GM19099 (cell line): ENCODE data around the gene MED10.

Experiments used
- POLR2A ChIP-seq: IDR thresholded peaks from 3 replicates; pipeline ENCODE4 v1.6.1; 2011; ENCODE audit warnings: low read depth; ENCODE audit not compliant: insufficient read length; ENCODE audit errors: extremely low read depth

The MED10 gene

DNA sequence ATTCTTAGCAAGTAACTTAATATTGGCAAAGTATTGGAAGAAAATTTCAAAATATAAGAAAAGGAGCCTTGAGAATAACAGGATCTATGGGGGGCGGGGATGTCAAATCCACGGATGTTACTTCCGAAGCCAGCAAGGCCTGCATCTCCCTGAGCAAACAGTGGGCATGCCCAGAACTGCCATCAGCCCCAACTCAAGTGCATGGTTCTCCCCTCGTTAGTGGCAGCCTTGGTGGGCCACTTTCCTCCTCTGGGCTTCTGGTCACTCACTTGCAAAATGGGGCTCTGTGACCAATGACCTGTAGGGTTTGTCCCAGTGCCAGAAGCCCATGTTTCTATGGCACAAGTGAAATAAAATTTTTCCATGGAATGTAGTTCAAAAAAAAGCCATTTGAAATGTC is 27.2 kb upstream of the MED10 start:
- TF ChIP-seq POLR2A = no peak

DNA sequence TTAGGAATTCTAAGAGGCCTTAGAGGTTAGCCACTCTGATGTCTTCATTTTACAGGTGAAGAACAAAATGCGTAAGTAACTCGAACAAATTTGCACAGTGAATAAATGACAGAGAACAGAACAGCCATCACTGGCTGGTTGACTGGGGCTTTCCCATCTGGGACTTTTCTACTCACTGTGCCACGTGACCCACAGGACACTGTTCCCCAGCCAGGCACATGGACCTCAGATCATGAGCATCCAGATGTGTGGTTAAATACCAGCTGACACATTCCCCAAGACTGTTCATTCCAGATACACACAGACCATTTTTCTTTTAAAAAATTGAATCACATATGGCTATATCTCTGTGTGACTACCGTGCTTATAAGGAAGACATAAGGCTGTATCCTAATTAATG is 25.8 kb upstream of the MED10 start:
- no peak for TF ChIP-seq POLR2A

DNA sequence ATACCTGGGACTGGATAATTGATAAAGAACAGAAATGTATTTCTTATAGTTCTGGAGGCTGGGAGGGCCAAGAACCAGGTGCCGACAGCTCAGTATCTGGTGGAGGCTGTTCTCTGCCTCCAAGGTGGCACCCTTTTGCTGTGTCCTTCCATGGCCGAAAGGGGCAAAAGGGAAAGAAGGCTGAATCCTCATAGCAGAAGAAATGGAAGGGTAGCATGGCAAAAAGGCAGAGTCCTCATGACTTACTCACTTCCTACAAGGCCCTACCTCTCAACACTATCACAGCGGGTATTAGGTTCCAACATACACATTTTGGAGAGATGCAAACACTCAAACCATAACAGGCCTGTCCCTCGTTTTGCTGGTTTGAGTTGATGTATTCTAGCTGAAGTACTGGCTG is 25.1 kb upstream of the MED10 start:
- TF ChIP-seq POLR2A = no peak

DNA sequence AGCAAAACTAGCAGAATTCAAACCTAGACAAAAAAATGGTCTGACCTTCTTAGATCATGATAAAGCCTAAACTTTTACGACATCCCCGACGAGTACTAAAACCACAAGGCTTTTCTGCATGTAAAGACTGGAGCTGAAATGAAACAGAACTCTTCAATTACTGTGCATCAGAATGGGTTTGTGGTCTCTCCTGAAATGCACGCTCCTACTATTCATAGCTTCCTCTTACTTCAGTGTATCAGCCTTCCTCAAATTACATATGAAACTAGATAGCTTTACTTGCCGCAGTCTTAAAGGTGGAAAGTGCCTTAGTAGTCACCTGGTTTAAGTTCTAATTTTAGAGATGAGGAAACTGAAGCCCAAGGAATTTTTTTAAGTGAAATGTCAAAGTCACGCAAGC is 24.6 kb upstream of the MED10 start:
- no peak for TF ChIP-seq POLR2A

DNA sequence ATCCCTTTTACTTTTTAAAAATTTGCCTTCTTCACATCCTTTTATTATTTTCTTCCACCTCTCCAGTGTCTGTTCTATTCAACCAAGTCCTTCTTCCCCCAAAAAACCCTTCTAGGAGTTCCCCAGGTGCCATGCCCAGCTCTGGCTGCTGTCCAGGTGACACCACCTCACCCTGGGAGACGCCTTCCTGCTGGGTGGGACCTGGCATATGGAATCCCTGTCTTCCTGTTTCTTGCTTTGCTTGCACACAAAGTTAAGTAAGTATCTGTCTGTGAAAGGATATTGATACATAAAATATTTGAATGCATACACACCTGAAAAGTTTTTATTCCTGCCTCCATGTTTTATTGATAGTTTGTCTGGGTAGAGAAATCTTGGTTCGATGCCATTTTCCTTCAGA is 23.1 kb upstream of the MED10 start:
- TF ChIP-seq POLR2A = no peak

DNA sequence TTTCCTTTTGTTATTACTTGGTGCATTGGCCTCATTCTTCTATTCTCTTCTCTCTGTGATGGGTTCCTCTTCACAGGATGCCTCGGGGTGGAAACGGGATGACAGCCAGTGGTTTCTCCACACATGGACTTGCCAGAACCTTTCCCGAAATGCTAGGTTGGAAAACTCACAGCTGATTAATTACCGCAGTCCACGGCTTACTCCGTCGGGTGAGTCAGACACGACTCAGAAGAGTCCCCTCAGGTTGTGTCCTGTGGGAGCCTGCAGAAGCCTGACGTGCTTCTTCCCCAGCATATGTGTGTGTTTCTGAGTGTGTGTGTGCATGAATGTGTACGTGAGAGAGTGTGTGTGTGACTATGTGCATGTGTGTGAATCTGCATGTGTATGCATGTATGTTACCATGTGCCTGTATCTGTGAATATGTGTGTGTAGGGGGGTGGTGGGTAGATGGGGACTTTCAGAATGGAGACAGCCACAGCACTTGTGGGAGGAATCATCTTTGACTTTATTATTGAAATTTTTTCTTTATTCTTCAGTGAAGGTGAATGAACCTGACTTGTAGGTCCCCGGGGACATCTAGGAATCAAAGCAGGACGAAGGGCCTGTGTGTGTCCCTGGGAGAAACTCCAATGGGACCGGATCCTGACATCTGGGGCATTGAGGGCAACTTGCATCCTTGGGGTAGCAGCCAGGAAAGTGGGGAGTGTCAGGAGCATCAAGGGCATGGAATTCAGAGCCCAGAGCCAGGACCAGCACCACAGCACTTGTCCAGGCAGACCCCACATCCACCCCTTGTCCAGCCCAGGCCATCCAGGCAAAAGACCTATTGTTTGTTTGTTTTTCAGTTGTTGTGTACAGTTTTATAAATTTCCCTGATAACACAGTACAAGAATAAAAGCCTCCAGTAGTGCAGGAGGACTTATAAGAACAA is 21.9 kb upstream of the MED10 start:
- TF ChIP-seq POLR2A = no peak

DNA sequence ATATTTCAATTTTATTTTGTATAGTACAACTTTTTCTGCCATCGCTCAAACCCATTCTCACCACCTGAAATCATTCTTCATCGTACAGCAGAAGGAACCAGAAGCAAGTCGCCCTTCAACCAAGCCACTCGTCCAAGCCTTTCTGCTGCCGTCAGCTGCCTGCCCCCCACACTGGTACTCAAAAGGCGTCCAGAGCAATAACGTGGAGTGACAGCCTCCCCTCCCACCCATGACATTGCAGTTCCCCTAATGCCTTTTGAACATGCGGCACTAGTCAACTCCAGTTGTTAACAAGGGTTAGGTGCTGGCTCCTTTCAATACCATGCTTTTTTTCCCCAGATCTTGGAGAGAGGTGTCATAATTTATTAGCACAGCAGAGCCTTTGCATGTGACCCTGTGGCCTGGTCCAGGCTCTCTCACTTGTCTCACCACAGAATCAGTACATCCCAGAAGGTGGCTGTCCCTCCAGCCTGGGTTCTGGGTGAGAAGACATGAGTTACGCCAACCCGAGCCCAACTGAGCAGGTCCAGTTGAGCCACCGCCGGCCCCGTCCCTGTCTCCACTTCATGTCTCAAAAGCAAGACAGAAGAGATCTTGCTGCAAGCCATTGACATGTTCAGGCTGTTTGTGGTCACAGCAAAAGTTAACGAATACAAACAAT is 20.4 kb upstream of the MED10 start:
- TF ChIP-seq POLR2A = no peak

DNA sequence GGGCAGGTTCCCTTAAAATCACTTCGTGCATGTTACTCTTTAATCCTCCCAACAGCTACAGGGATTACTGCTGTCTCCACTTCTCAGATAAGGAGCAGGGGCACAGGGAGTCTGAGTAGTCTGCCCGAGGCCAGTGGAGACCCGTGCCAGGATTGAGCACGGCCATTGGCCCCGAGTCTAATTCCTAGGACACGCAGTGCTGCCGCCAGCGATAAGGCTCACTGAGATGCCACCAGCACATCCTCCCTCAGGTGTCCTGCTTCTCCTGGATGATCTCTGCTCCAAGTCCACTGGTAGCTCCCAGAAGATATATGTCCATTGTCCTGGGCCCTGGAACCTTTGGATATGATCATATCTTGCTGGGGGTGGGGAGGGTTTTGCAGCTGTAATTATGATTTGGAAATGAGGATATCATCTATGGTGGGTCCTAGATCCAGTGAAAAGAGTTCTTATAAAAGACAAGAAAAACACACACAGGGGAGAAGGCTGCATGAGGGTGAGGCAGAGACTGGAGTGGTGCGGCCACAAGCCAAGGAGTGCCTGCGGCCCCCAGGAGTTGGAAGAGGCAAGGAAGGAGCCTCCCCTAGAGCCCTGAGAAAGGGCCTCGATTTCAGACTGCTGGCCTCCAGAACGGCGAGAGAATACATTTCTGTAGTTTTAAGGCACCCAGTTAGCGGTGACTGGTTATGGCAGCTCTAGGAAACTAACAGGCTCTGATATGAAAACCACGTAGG is 19.4 kb upstream of the MED10 start:
- no peak for TF ChIP-seq POLR2A

DNA sequence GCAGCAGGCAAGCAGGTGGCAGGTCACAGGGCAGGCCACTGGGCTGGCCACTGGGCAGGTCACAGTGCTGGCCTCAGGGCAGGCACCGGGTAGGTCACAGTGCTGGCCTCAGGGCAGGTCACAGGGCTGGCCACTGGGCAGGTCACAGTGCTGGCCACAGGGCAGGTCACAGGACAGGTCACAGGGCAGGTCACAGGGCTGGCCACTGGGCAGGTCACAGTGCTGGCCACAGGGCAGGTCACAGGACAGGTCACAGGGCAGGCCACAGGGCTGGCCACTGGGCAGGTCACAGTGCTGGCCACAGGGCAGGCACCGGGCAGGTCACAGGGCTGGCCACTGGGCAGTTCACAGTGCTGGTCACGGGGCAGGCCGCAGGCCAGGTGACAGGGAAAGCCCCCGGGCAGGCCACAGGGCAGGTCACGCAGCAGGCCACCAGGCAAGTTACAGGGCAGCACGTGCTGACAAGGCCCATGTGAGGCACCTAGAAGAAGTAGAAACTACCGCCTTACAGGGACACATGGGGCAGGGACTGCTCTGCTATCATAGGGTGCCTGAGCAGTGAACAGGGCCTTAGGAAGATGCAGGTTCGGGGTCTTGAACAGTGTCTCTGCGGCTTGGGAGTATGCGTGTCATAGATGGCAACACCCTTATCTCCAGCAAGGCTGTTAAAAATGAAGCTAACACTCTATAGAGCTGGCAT is 18.6 kb upstream of the MED10 start:
- no peak for TF ChIP-seq POLR2A

DNA sequence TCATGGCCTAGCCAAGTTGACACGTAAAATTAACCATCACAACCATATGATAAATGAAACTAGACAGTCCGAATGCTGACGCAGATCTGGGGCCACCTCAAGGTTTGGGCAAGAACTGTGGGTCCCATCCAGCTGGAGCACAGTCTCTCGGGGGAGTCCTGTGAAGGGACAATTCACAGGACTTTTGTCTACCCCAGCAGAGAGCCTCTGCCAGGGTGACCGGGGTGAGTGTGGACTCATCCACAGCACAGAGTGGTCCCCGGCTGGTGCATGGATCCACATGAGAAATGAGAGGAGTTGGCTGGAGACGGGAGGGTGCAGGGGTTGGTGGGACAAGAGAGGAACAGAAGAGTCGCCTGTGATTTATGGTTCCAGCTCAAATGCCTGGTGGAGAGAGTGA is 17.7 kb upstream of the MED10 start:
- no peak for TF ChIP-seq POLR2A

DNA sequence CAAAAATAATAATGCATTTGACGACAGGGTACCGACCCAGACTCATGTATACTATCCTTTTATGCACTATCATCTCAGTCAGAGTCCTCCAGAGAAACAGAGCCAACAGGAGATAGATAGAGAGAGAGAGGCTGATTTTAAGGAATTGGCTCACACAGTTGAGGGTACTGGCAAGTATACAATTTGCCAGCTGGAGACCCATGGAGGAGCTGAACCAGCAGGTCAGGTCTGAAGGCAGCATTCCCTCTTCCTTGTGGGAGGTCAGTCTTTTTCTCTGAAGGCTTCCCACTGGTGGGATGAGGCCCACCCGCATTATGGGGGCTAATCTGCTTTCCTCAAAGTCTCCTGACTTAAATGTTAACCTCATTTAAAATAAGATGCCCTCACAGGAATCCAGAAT is 17.3 kb upstream of the MED10 start:
- TF ChIP-seq POLR2A = no peak

DNA sequence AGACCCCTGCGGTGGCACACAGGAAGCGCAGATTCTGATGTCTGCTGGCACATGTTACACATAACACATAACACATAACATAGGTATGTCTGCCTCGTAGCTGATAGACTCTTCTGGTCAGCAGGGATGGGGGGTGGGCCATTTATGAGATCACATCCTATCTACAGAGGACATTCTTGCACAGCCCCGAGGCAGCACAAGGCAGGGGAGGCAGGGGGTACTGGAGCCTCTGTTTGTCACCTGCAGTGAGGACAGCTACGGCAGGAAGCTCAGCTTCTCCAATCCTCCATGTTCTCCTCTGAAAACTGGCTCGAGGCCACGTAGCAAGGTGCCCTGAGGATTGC is 16.7 kb upstream of the MED10 start:
- no peak for TF ChIP-seq POLR2A

DNA sequence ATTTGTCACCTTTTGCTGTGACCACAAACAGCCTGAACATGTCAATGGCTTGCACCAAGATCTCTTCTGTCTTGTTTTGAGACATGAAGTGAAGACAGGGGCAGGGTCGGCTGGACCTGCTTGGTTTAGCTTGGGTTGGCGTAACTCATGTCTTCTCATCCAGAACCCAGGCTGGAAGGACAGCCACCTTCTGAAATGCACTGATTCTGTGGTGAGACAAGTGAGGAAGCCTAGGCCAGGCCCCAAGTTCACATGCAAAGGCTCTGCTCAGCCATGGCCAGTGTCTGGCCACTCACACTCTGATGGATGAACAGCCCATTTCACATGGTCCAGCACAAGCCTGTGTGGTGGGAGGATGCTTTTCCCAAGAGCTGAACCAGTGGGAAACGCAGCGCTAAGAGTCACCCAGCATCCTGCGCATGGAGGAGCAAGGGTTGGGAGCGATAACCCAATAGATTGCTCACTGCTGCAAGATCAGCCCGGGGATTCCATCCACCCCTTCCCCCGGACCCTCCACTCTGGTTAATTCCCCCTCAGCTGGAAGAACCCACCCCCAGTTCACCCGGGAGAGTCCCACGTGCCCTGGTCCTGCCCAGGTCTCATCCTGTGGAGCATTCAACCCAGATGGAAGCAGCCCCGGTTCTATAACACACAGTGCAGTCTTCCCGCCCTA is 16.2 kb upstream of the MED10 start:
- TF ChIP-seq POLR2A = no peak

DNA sequence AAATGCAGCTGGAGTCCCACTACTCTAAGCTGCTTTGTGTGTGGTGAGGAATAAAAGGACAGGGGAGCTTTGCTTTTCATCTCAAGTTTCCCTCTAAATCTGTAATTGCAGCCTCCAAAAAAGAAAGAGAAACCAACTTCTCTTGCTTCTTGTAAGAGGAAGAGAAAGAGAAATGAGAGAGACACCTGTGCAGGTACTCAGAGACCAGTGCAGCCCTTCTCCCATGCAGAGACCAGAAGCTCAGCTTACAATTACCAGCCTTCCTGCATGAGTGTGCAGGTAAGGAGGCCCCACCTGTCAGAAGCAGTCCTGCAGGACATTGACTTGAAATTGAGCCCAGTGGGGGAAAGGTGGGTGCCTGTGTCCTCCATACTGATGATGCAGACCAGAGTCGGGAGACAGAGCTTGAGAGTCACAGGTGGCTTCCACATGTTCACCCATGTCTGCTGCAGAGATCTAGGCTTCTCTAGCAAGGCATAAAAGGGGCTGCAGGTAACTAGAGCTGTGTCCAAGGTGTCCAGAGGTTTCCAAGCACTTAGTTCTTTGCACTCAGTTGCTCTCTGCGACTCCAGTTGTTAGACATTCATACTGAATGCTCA is 15.3 kb upstream of the MED10 start:
- no peak for TF ChIP-seq POLR2A
